ENCODE measurements around the gene LMCD1. TPM values are rescaled to one million over a fixed set of nuclear protein-coding genes. Genes with fewer than 3 reads are reported as not detected.

The LMCD1 gene
- total and polyA plus RNA-seq, 2 experiments from 2014 or later = 21.8 to 35.3 TPM

DNA sequence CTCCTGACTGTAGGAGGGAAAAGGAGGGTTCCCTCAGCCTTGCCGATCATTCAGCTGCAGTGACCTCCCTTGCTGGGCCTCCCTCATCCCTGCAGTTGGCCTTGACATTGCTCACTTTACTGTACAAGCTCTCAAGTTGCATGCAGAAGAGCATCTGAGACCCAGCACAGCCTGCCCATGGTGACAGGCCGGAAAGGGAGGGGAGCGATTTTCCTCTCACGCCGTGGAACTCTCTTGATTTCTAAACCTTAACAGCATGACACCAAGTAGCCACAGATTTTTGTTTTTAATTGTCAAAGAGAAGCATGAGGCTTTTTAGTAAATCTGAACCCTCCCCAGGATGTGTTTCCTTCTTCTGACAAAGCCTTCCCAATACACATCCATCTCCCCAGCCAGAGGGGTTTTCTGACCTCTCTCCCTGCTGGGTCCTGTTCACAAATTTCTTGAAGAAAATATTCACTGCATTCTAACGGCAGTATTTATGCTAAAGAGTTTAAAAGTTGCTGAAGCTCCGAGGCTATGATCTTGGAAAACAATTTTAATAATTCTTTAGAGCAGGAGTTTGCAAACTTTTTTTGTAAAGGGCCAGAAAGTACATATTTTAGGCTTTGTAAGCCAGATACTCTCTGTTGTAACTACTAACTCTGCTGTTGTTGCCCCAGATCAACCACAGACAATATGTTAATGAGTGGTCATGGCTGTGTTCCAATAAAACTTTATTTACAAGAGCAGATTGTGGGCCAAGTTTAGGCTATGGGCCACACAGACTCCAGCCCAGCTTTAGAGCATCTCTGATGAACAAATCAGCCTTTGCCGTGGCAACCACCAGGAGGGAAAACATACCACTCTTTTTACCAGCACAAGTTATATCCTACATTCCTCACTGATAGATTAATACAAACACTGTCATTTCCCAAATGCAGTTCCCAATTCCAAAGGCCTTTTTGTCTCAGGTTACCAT lies 34.8 kb downstream of the LMCD1 start (continued):
- TF ChIP-seq, protein P1, sequence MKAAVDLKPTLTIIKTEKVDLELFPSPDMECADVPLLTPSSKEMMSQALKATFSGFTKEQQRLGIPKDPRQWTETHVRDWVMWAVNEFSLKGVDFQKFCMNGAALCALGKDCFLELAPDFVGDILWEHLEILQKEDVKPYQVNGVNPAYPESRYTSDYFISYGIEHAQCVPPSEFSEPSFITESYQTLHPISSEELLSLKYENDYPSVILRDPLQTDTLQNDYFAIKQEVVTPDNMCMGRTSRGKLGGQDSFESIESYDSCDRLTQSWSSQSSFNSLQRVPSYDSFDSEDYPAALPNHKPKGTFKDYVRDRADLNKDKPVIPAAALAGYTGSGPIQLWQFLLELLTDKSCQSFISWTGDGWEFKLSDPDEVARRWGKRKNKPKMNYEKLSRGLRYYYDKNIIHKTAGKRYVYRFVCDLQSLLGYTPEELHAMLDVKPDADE (IDR thresholded peaks at IDR 0.05) = no peak
- TF ChIP-seq JUNB (IDR thresholded peaks at IDR 0.05; ENCODE audit: unreplicated experiment) (no peak), NANOG (IDR thresholded peaks at IDR 0.05; ENCODE audit: borderline replicate concordance) (no peak), EZH2 (IDR thresholded peaks at IDR 0.05; ENCODE audit: low read depth, unreplicated experiment) (no peak)
- TF ChIP-seq, protein P2, sequence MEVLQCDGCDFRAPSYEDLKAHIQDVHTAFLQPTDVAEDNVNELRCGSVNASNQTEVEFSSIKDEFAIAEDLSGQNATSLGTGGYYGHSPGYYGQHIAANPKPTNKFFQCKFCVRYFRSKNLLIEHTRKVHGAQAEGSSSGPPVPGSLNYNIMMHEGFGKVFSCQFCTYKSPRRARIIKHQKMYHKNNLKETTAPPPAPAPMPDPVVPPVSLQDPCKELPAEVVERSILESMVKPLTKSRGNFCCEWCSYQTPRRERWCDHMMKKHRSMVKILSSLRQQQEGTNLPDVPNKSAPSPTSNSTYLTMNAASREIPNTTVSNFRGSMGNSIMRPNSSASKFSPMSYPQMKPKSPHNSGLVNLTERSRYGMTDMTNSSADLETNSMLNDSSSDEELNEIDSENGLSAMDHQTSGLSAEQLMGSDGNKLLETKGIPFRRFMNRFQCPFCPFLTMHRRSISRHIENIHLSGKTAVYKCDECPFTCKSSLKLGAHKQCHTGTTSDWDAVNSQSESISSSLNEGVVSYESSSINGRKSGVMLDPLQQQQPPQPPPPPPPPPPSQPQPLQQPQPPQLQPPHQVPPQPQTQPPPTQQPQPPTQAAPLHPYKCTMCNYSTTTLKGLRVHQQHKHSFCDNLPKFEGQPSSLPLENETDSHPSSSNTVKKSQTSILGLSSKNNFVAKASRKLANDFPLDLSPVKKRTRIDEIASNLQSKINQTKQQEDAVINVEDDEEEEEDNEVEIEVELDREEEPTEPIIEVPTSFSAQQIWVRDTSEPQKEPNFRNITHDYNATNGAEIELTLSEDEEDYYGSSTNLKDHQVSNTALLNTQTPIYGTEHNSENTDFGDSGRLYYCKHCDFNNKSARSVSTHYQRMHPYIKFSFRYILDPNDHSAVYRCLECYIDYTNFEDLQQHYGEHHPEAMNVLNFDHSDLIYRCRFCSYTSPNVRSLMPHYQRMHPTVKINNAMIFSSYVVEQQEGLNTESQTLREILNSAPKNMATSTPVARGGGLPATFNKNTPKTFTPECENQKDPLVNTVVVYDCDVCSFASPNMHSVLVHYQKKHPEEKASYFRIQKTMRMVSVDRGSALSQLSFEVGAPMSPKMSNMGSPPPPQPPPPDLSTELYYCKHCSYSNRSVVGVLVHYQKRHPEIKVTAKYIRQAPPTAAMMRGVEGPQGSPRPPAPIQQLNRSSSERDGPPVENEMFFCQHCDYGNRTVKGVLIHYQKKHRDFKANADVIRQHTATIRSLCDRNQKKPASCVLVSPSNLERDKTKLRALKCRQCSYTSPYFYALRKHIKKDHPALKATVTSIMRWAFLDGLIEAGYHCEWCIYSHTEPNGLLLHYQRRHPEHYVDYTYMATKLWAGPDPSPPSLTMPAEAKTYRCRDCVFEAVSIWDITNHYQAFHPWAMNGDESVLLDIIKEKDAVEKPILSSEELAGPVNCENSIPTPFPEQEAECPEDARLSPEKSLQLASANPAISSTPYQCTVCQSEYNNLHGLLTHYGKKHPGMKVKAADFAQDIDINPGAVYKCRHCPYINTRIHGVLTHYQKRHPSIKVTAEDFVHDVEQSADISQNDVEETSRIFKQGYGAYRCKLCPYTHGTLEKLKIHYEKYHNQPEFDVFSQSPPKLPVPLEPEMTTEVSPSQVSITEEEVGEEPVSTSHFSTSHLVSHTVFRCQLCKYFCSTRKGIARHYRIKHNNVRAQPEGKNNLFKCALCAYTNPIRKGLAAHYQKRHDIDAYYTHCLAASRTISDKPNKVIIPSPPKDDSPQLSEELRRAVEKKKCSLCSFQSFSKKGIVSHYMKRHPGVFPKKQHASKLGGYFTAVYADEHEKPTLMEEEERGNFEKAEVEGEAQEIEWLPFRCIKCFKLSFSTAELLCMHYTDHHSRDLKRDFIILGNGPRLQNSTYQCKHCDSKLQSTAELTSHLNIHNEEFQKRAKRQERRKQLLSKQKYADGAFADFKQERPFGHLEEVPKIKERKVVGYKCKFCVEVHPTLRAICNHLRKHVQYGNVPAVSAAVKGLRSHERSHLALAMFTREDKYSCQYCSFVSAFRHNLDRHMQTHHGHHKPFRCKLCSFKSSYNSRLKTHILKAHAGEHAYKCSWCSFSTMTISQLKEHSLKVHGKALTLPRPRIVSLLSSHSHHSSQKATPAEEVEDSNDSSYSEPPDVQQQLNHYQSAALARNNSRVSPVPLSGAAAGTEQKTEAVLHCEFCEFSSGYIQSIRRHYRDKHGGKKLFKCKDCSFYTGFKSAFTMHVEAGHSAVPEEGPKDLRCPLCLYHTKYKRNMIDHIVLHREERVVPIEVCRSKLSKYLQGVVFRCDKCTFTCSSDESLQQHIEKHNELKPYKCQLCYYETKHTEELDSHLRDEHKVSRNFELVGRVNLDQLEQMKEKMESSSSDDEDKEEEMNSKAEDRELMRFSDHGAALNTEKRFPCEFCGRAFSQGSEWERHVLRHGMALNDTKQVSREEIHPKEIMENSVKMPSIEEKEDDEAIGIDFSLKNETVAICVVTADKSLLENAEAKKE (CRISPR knock-in tag; IDR thresholded peaks at IDR 0.05) = no peak

DNA sequence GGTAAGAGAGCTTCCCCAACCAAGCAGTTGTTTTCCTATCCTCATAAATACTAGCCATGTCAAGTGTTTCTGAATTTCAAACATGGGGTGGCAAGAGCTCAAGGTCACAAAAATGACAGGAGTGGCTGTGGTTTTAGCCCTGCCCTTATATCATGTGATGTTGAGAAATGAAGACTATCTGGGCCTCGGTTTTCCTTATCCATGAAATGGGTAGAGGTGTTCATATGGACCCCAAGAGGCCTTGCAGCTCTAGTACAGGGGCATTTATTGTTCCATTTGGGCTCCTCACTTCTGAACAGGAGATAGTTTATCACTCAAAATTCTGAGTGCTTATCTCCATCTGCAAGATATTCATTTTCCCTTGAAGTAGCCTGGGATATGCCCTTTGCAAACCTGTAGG lies 35.8 kb downstream of the LMCD1 start:
- Histone ChIP-seq H4K20me1 (replicated peaks; ENCODE audit: insufficient read depth) (no peaks in the 10 kb centered on the region), H3K4me1 (ENCODE audit: insufficient read depth) (peaks cover 10% of the 10 kb centered on the region; the same call in 1 of the 2 replicates), H3K36me3 (ENCODE audit: insufficient read depth) (peaks cover 8% of the 10 kb centered on the region), H3K79me2 (replicated peaks; ENCODE audit: insufficient read depth) (no peaks in the 10 kb centered on the region), H3K9me2 (ENCODE audit: insufficient read depth) (no peaks in the 10 kb centered on the region), H3K4me2 (no peak overlapping the region), H3K27me3 (ENCODE audit: insufficient read depth) (no peaks in the 10 kb centered on the region), H3K4me3 (no peak overlapping the region), H3F3A (replicated peaks; ENCODE audit: low read depth) (no peaks in the 10 kb centered on the region), H3K27ac (ENCODE audit: low read depth) (no peak overlapping the region), H2AFZ (no peak overlapping the region)
- DNase-seq (ENCODE audit: low spot score) (no peak), ATAC-seq (no peak)
- Mint-ChIP-seq H3K4me1 (peaks cover 20% of the 10 kb centered on the region), H3K9me3 (0 out of 3 replicates have a peak, but pooled peaks cover 4% of the 10 kb centered on the region), H3K4me3 (no peak overlapping the region), H3K27ac (no peak overlapping the region), H3K36me3 (ENCODE audit: low read depth) (peaks cover 26% of the 10 kb centered on the region; the same call in 2 of the 3 replicates), H3K27me3 (ENCODE audit: insufficient read depth, low read depth, poor library complexity) (peaks cover 6% of the 10 kb centered on the region)
- TF ChIP-seq ZNF114 (CRISPR knock-in tag; IDR thresholded peaks at IDR 0.05) = no peak
- TF ChIP-seq EZH2phosphoT487 (IDR thresholded peaks at IDR 0.05; ENCODE audit: unreplicated experiment) = no peak
- TF ChIP-seq EZH2 (IDR thresholded peaks at IDR 0.05; ENCODE audit: low read depth, unreplicated experiment) = no peak
- TF ChIP-seq STAT1 (IDR thresholded peaks at IDR 0.05; ENCODE audit: unreplicated experiment) = no peak
- TF ChIP-seq POLR2AphosphoS5 (IDR thresholded peaks at IDR 0.05; ENCODE audit: low read depth) = no peak
- no peak for TF ChIP-seq NANOG (IDR thresholded peaks at IDR 0.05; ENCODE audit: borderline replicate concordance)
- no peak for TF ChIP-seq JUNB (IDR thresholded peaks at IDR 0.05; ENCODE audit: unreplicated experiment)
- TF ChIP-seq, protein P1 (IDR thresholded peaks at IDR 0.05) = no peak
- TF ChIP-seq, protein P3, sequence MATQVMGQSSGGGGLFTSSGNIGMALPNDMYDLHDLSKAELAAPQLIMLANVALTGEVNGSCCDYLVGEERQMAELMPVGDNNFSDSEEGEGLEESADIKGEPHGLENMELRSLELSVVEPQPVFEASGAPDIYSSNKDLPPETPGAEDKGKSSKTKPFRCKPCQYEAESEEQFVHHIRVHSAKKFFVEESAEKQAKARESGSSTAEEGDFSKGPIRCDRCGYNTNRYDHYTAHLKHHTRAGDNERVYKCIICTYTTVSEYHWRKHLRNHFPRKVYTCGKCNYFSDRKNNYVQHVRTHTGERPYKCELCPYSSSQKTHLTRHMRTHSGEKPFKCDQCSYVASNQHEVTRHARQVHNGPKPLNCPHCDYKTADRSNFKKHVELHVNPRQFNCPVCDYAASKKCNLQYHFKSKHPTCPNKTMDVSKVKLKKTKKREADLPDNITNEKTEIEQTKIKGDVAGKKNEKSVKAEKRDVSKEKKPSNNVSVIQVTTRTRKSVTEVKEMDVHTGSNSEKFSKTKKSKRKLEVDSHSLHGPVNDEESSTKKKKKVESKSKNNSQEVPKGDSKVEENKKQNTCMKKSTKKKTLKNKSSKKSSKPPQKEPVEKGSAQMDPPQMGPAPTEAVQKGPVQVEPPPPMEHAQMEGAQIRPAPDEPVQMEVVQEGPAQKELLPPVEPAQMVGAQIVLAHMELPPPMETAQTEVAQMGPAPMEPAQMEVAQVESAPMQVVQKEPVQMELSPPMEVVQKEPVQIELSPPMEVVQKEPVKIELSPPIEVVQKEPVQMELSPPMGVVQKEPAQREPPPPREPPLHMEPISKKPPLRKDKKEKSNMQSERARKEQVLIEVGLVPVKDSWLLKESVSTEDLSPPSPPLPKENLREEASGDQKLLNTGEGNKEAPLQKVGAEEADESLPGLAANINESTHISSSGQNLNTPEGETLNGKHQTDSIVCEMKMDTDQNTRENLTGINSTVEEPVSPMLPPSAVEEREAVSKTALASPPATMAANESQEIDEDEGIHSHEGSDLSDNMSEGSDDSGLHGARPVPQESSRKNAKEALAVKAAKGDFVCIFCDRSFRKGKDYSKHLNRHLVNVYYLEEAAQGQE (IDR thresholded peaks at IDR 0.05; ENCODE audit: unreplicated experiment) = no peak

Data from GM23338 (cell line).